Stomach (tissue), 9 donors: ENCODE data around the gene SHISA2. TPM values are rescaled to one million over a fixed set of nuclear protein-coding genes. Genes with fewer than 3 reads are reported as not detected.

Source experiments
- DNase-seq, 2 donors: peaks; one replicate each; pipeline versions ENCODE4 v3.0.0 to v3.0.0-alpha.2; 2013 to 2019
- H3K27ac ChIP-seq, 5 donors: fragments of 200-600 bp in 4 of 5; sonication (generic) in 4 of 5; one replicate each; pipeline ENCODE4 v1.5.1; 2013 to 2019; ENCODE audit warnings: mild to moderate bottlenecking in 1 of 5, moderate library complexity in 1 of 5
- H3K27me3 ChIP-seq, 3 donors: fragments of 200-600 bp; sonication (generic); one replicate each; pipeline ENCODE4 v1.5.1; 2017 to 2019; ENCODE audit warnings: mixed run types in 1 of 3
- H3K36me3 ChIP-seq, 4 donors: fragments of 200-600 bp; sonication (generic); 1 replicate in 3 of 4; 2 replicates in 1 of 4; pipeline ENCODE4 v1.5.1; 2016 to 2019
- H3K4me1 ChIP-seq, 4 donors: fragments of 200-600 bp; sonication (generic); one replicate each; pipeline ENCODE4 v1.5.1; 2016 to 2019
- H3K4me3 ChIP-seq, 4 donors: fragments of 200-600 bp; sonication (generic) in 3 of 4; one replicate each; pipeline ENCODE4 v1.5.1; 2016 to 2019; ENCODE audit warnings: mild to moderate bottlenecking in 1 of 4
- H3K9me3 ChIP-seq, 4 donors: fragments of 200-600 bp; sonication (generic); one replicate each; pipeline ENCODE4 v1.5.1; 2016 to 2019
- EP300 ChIP-seq: sonication (generic); formaldehyde crosslinking; IDR thresholded peaks from one replicate; pipeline ENCODE4 v1.6.1; 2017; ENCODE audit warnings: antibody characterized with exemption
- POLR2A ChIP-seq, 4 donors: fragments of 450-650 bp; IDR thresholded peaks; one replicate each; pipeline ENCODE4 v1.6.1; 2016; ENCODE audit warnings: antibody characterized with exemption in 4 of 4, control low read depth in 2 of 4, mild to moderate bottlenecking in 1 of 4, moderate library complexity in 1 of 4
- POLR2AphosphoS5 ChIP-seq, 3 donors: sonication (generic); formaldehyde crosslinking; IDR thresholded peaks; one replicate each; pipeline ENCODE4 v1.6.1; 2016; ENCODE audit warnings: antibody characterized with exemption in 3 of 3
- WGBS, 5 donors: extraction: QIAGEN DNeasy Blood & Tissue Kit in 3 of 5; methylation state at CpG; one replicate each; pipeline versions ENCODE4 v1.1.5 to v1.1.7; 2013 to 2018; 5-methylcytosine and 5-hydroxymethylcytosine counted together
- intact Hi-C: fragments of 100-400 bp; cut with DNase I; formaldehyde crosslinking; loops from one replicate; pipeline ENCODE4 v1.15.1; 2023; ENCODE audit warnings: low total_unique reads
- polyA plus RNA-seq, 3 donors: library from polyadenylated mRNA; stranded (reverse); fragments of 200-250 nt; gene quantifications; one replicate each; pipeline ENCODE4 v1.2.3, GENCODE V29; 2013
- total RNA-seq, 5 donors: library from RNA; depleted of rRNA; stranded (reverse); fragments of >200 nt; gene quantifications; one replicate each; pipeline versions ENCODE4 v1.1.0 to v1.2.3, GENCODE V29; 2014 to 2016
- TF ChIP-seq, protein P1 (sequence below), 7 experiments: fragments of 450-650 bp in 4 of 7; fragments of 200-600 bp in 3 of 7; sonication (generic) in 3 of 7; IDR thresholded peaks; one replicate each; pipeline ENCODE4 v1.5.1; 2016 to 2019; ENCODE audit warnings: antibody characterized with exemption in 7 of 7, control low read depth in 2 of 7, mild to moderate bottlenecking in 1 of 7
- donor health status: healthy with polysubstance abuse.
- donor health status: Bipolar disorder and iron deficiency.
- donor health status: healthy.

SHISA2 gene
- total and polyA plus RNA-seq, 8 donors: 0.43 to 6.8 (median 0.46) TPM; not detected in 3

DNA sequence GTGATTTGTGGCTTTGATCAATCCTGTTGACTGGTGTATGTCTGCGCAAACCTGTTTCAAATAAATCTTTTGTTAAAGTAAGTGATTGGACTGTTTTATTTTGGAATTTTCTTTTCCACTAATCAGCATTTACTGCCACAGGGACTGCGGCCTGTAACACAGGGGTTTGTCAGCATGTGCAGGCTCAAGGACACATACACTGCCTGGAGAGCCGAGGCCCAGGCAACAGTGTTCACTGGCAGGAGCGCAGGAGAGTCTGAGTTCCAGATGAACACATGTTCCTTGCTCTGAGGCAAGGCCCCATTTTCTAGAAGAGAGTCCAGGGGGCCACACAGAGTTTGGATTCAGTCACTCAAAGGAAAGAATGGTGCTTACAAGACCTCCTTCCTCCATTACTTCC lies 26.0 kb downstream of the SHISA2 start:
- H3K4me1 ChIP-seq: peaks cover 3 to 20% (median 11%) of the 10 kb centered on the region in 4 donors
- no peaks in the 10 kb centered on the region for H3K36me3 ChIP-seq
- H3K27ac ChIP-seq: no peak overlapping the region
- H3K9me3 ChIP-seq: no peaks in the 10 kb centered on the region
- DNase-seq: no peak
- no peak for TF ChIP-seq EP300
- TF ChIP-seq, protein P1, sequence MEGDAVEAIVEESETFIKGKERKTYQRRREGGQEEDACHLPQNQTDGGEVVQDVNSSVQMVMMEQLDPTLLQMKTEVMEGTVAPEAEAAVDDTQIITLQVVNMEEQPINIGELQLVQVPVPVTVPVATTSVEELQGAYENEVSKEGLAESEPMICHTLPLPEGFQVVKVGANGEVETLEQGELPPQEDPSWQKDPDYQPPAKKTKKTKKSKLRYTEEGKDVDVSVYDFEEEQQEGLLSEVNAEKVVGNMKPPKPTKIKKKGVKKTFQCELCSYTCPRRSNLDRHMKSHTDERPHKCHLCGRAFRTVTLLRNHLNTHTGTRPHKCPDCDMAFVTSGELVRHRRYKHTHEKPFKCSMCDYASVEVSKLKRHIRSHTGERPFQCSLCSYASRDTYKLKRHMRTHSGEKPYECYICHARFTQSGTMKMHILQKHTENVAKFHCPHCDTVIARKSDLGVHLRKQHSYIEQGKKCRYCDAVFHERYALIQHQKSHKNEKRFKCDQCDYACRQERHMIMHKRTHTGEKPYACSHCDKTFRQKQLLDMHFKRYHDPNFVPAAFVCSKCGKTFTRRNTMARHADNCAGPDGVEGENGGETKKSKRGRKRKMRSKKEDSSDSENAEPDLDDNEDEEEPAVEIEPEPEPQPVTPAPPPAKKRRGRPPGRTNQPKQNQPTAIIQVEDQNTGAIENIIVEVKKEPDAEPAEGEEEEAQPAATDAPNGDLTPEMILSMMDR (IDR thresholded peaks at IDR 0.05): no peak
- no peak for TF ChIP-seq POLR2AphosphoS5 (IDR thresholded peaks at IDR 0.05)
- TF ChIP-seq POLR2A (IDR thresholded peaks at IDR 0.05): no peak
- 80 to 89% (median 87%) methylated on average over 4 of the region's 4 CpGs for WGBS, 5 donors
- intact Hi-C loops: no loop called here
- no peaks in the 10 kb centered on the region for H3K27me3 ChIP-seq
- no peak overlapping the region for H3K4me3 ChIP-seq

- Histone ChIP-seq H3K4me3 (no peak overlapping the region), H3K9me3 (no peaks in the 10 kb centered on the region), H3K27ac (peak overlapping the region in 1 of 5 donors; percentile 56), H3K36me3 (no peaks in the 10 kb centered on the region), H3K27me3 (no peaks in the 10 kb centered on the region), H3K4me1 (peaks cover 3 to 24% (median 13%) of the 10 kb centered on the region in 4 donors)
- TF ChIP-seq POLR2A (IDR thresholded peaks at IDR 0.05) (no peak), POLR2AphosphoS5 (IDR thresholded peaks at IDR 0.05) (no peak), EP300 (no peak)
- TF ChIP-seq, protein P1 (IDR thresholded peaks at IDR 0.05): no peak
- WGBS, 5 donors: 66 to 74% (median 71%) methylated on average over 12 of the region's 12 CpGs
- DNase-seq: no peak
- intact Hi-C loops: no loop called here
These were observed 26.6 kb downstream of the SHISA2 start for GRCh38 chr13:26025196-26025595.

- TF ChIP-seq POLR2AphosphoS5 (IDR thresholded peaks at IDR 0.05): peak in 1 of 3 donors; percentile 18
- no peak for TF ChIP-seq POLR2A (IDR thresholded peaks at IDR 0.05)
- H3K27ac ChIP-seq: peak overlapping the region in 4 of 5 donors; percentile 22 to 56 (median 27)
- DNase-seq: peak; percentile 49 to 72
- WGBS, 5 donors: 31 to 52% (median 36%) methylated on average over 9 of the region's 9 CpGs
- no peaks in the 10 kb centered on the region for H3K27me3 ChIP-seq
- peaks cover 3 to 31% (median 17%) of the 10 kb centered on the region in 4 donors for H3K4me1 ChIP-seq
- H3K36me3 ChIP-seq: no peaks in the 10 kb centered on the region
- no peaks in the 10 kb centered on the region for H3K9me3 ChIP-seq
- no peak overlapping the region for H3K4me3 ChIP-seq
- intact Hi-C loops: no loop called here
These were observed 27.3 kb downstream of the SHISA2 start for GRCh38 chr13:26024558-26024957.

DNA sequence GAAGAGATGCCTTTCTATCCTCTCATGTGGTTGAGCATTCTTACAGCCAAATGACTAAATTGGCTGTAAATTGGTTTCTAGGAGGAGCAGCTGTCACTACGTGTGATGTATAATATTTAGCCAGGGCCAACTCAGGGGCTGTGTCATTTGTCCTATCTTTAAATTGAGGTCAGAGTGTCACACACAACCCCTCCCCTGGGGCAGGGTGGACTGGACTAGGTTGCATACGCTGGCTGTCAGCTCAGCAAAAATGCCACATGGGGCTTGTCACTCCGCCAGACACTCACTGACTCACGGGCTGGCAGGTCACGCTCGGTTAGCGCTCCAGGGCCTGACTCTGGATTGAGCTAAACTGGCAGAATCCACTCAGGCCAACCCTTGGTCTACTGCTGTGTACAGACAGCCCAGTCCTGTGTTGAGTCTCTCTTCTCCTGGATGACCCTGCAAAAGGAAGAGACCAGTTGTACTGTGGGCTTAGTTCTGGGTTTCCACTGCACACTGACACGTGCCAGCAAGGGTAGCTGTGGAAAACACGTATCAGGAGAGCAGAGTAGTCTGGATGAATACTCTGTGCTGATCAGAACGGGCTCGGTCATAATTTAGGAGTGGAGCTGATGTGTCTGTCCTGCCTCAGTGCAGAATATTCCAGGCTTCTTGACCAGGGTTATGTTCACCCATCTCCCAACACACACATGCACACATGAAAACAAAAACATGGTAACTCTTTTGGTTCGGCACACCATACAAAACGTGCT lies 29.1 kb downstream of the SHISA2 start:
- TF ChIP-seq POLR2A (IDR thresholded peaks at IDR 0.05) (no peak), POLR2AphosphoS5 (IDR thresholded peaks at IDR 0.05) (peak in 2 of 3 donors; percentile 19 to 60)
- 36 to 65% (median 54%) methylated on average over 7 to 13 of the region's 13 CpGs for WGBS, 5 donors
- intact Hi-C loops: no loop called here
- no peak overlapping the region for H3K4me3 ChIP-seq
- no peaks in the 10 kb centered on the region for H3K36me3 ChIP-seq
- H3K27ac ChIP-seq: no peak overlapping the region
- no peaks in the 10 kb centered on the region for H3K27me3 ChIP-seq
- peak; percentile 80 to 88 for DNase-seq
- H3K9me3 ChIP-seq: no peaks in the 10 kb centered on the region
- peaks cover 10 to 42% (median 28%) of the 10 kb centered on the region in 4 donors for H3K4me1 ChIP-seq

GRCh38 chr13:26021956-26022355 lies 29.9 kb downstream of the SHISA2 start:
- no peak for TF ChIP-seq POLR2AphosphoS5 (IDR thresholded peaks at IDR 0.05)
- TF ChIP-seq EP300: no peak
- TF ChIP-seq POLR2A (IDR thresholded peaks at IDR 0.05): no peak
- TF ChIP-seq, protein P1 (IDR thresholded peaks at IDR 0.05): no peak
- intact Hi-C loops: no loop called here
- DNase-seq: no peak
- H3K27me3 ChIP-seq: no peaks in the 10 kb centered on the region
- 74 to 83% (median 75%) methylated on average over 3 of the region's 3 CpGs for WGBS, 5 donors
- H3K4me1 ChIP-seq: peaks cover 18 to 50% (median 32%) of the 10 kb centered on the region in 4 donors
- H3K4me3 ChIP-seq: no peak overlapping the region
- H3K36me3 ChIP-seq: no peaks in the 10 kb centered on the region
- H3K27ac ChIP-seq: no peak overlapping the region
- no peaks in the 10 kb centered on the region for H3K9me3 ChIP-seq
